ENCODE measurements around the gene LMCD1.

DNA sequence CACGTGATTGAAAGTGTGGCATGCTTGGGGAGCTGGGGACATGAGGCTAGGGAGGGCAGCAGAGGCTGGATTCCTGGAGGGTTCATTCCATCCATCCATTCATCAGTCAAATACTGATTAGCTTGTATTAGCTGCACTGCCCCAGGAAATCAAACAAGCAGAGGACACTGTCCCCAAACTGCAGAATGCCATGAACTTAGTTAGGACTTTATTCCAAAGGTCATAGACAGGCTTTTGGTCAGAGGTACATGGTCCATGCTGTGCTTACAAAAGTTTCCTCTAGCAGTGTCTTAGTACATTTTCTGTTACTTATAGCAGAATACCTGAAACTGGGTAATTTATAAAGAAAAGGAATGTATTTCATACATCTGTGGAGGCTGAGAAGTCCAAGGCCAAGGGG lies 47.7 kb downstream of the LMCD1 start:
- TF ChIP-seq, protein P1, sequence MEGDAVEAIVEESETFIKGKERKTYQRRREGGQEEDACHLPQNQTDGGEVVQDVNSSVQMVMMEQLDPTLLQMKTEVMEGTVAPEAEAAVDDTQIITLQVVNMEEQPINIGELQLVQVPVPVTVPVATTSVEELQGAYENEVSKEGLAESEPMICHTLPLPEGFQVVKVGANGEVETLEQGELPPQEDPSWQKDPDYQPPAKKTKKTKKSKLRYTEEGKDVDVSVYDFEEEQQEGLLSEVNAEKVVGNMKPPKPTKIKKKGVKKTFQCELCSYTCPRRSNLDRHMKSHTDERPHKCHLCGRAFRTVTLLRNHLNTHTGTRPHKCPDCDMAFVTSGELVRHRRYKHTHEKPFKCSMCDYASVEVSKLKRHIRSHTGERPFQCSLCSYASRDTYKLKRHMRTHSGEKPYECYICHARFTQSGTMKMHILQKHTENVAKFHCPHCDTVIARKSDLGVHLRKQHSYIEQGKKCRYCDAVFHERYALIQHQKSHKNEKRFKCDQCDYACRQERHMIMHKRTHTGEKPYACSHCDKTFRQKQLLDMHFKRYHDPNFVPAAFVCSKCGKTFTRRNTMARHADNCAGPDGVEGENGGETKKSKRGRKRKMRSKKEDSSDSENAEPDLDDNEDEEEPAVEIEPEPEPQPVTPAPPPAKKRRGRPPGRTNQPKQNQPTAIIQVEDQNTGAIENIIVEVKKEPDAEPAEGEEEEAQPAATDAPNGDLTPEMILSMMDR (IDR thresholded peaks at IDR 0.05; ENCODE audit: insufficient read depth, low read length), result no peak
- TF ChIP-seq POLR2AphosphoS5 (IDR thresholded peaks at IDR 0.05; ENCODE audit: low read depth), result no peak
